ENCODE results near the gene INHBE. TPM values are rescaled to one million over a fixed set of nuclear protein-coding genes. Genes with fewer than 3 reads are reported as not detected.

The INHBE gene
- total RNA-seq, 1 donor from 2014 or later = 0.29 TPM

DNA sequence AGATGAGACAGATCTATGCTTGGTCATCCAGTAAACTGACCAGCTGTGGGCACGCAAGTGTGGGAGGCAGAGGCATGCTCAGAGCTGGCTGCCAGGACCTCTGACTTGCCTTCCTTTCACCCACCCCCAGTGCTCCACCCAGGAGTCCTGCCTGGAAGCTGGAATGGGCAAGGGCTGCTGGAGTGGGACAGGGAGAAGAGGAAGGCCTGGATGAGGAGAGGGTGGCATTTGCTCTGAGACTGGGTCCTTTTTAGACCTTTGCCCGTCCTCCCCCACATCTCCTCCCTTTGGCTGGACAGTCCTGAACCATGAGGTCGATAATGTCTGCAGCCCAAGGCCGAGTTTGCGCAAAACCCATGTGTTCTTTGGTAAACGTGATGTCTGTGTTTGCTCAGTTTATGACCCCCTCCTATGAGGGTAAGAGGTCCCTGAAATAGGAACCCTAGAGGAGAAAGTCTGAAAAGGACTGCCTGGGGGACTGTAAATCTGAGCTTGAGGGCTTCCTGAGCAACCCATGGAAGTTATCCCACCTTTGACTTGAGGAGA, 3.8 kb upstream of the INHBE start:
- DNase-seq (ENCODE audit: low read depth) = no peak
- H3K4me3 ChIP-seq (ENCODE audit: low read depth, low read length) = no peak overlapping the region
- TF ChIP-seq, protein P1, sequence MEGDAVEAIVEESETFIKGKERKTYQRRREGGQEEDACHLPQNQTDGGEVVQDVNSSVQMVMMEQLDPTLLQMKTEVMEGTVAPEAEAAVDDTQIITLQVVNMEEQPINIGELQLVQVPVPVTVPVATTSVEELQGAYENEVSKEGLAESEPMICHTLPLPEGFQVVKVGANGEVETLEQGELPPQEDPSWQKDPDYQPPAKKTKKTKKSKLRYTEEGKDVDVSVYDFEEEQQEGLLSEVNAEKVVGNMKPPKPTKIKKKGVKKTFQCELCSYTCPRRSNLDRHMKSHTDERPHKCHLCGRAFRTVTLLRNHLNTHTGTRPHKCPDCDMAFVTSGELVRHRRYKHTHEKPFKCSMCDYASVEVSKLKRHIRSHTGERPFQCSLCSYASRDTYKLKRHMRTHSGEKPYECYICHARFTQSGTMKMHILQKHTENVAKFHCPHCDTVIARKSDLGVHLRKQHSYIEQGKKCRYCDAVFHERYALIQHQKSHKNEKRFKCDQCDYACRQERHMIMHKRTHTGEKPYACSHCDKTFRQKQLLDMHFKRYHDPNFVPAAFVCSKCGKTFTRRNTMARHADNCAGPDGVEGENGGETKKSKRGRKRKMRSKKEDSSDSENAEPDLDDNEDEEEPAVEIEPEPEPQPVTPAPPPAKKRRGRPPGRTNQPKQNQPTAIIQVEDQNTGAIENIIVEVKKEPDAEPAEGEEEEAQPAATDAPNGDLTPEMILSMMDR (conservative IDR thresholded peaks at IDR 0.05; ENCODE audit: low read depth, low read length) = no peak

DNA sequence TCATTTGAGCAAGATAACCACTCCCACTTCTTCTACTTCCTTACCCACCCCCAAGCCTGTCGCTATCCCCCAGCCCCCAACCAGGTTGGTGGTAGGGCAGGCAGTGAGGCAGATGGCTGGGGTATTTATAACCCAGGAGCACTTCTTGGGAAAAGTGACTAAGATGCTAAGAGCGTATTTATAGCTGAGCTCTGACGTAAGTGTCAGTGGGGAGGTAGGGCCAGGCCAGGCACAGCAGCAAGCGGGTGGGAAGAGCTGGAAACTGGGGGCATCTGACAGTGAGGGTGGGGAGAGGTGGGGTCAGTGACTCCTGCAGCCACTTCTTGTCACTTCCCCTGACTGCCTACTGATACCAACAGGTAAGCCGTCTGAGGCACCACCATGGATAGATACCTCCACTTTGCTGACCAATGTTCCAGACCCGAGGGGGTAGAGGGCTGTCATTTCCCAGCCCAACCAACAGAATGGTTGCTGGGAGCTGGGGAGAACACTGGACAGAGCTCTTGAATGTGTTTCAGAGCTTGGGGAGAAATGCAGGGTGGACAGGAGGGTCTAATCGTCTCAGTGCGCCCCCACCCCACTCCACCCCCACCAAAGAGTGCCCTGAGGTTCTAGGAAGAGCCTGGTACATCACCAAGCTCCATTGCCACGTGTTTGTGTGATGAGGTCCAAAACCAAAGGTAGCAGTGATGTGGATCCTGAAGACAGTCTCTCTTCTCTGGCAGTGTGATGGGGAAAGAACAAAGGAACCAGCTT, 2.7 kb upstream of the INHBE start:
- TF ChIP-seq, protein P1 (conservative IDR thresholded peaks at IDR 0.05; ENCODE audit: low read depth, low read length) = no peak
- H3K4me3 ChIP-seq (ENCODE audit: low read depth, low read length) = no peak overlapping the region
- DNase-seq (ENCODE audit: low read depth) = no peak

DNA sequence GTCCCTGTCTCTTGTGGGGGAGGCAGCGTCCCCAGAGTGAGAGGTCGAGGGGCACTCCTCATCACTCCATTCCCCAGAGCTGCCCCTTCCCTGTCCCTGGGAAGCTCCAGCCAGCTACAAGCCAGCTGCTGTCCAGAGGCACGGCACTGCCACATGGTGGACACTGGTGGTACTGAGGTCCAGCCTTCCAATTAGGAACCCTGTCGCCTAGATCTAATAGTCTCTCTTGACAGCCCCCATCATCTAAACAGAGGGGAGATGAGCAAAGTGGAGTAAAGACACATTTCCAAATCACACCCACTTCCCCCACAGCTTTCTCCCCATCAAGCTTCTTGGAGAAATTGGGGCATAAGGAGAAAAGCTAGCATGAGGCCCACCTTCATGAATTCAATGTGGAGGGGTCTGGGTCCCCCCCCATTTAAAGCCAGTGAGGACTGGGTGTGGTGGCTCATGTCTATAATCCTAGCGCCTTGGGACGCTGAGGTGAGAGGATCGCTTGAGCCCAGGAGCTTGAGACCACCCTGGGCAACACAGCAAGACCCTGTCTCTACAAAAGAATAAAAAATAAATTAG, 2.1 kb upstream of the INHBE start:
- TF ChIP-seq, protein P1 (conservative IDR thresholded peaks at IDR 0.05; ENCODE audit: low read depth, low read length) = peak; percentile 95
- H3K4me3 ChIP-seq (ENCODE audit: low read depth, low read length) = no peak overlapping the region
- no peak for DNase-seq (ENCODE audit: low read depth)

DNA sequence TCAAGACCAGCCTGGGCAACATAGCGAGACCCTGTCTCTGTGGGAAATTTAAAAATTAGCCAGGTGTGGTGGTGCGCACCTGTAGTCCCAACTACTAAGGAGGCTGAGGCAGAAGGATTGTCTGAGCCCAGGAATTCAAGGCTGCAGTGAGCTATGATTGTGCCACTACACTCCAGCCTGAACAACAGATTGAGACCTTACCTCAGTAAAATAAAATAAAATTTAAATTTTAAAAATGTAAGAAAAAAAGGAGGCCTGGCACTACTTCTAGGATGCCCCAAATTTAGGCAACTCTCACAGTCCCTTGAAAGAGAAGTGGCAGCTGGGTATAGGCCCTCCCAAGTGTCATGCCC, 918 bp upstream of the INHBE start:
- TF ChIP-seq, protein P1 (conservative IDR thresholded peaks at IDR 0.05; ENCODE audit: low read depth, low read length) = no peak
- DNase-seq (ENCODE audit: low read depth) = no peak
- H3K4me3 ChIP-seq (ENCODE audit: low read depth, low read length) = no peak overlapping the region

DNA sequence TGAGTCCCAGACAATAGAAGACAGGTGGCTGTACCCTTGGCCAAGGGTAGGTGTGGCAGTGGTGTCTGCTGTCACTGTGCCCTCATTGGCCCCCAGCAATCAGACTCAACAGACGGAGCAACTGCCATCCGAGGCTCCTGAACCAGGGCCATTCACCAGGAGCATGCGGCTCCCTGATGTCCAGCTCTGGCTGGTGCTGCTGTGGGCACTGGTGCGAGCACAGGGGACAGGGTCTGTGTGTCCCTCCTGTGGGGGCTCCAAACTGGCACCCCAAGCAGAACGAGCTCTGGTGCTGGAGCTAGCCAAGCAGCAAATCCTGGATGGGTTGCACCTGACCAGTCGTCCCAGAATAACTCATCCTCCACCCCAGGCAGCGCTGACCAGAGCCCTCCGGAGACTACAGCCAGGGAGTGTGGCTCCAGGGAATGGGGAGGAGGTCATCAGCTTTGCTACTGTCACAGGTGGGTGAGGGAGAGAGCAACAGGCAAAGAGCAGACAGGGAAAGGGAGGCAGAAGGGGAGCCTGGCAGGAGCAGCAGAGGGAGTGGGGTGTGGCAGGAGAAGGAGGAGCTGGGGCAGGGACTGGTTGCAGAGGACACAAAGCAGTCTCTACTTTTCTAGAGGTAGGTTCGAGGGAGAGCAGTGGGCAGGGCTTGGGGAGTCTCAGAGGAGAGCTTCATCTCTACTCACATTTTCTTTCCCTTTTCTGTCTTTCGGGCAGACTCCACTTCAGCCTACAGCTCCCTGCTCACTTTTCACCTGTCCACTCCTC, 452 bp downstream of the INHBE start:
- H3K4me3 ChIP-seq (ENCODE audit: low read depth, low read length) = peak overlapping the region; percentile 10
- no peak for DNase-seq (ENCODE audit: low read depth)
- TF ChIP-seq, protein P1 (conservative IDR thresholded peaks at IDR 0.05; ENCODE audit: low read depth, low read length) = no peak

DNA sequence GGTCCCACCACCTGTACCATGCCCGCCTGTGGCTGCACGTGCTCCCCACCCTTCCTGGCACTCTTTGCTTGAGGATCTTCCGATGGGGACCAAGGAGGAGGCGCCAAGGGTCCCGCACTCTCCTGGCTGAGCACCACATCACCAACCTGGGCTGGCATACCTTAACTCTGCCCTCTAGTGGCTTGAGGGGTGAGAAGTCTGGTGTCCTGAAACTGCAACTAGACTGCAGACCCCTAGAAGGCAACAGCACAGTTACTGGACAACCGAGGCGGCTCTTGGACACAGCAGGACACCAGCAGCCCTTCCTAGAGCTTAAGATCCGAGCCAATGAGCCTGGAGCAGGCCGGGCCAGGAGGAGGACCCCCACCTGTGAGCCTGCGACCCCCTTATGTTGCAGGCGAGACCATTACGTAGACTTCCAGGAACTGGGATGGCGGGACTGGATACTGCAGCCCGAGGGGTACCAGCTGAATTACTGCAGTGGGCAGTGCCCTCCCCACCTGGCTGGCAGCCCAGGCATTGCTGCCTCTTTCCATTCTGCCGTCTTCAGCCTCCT, 1.1 kb downstream of the INHBE start:
- TF ChIP-seq, protein P1 (conservative IDR thresholded peaks at IDR 0.05; ENCODE audit: low read depth, low read length) = peak; percentile 78
- peak overlapping the region; percentile 10 for H3K4me3 ChIP-seq (ENCODE audit: low read depth, low read length)
- DNase-seq (ENCODE audit: low read depth) = no peak
